Loucy (cell line): ENCODE data around the gene ESR1.

ENCODE experiments used
- H2AFZ ChIP-seq: fragments of 200-600 bp; sonication (generic); 2 replicates; pipeline ENCODE4 v1.6.0; 2016; ENCODE audit warnings: antibody characterized with exemption, mild to moderate bottlenecking, low read length, moderate library complexity
- H3F3A ChIP-seq: fragments of 200-600 bp; 2 replicates; pipeline ENCODE4 v1.6.0; 2016; ENCODE audit warnings: antibody characterized with exemption, low read depth, mild to moderate bottlenecking
- H3K27me3 ChIP-seq: fragments of 200-600 bp; sonication (generic); 2 replicates; pipeline ENCODE4 v1.6.1; 2014; ENCODE audit warnings: low read length, mild to moderate bottlenecking; ENCODE audit not compliant: insufficient read depth, poor library complexity, severe bottlenecking
- H3K36me3 ChIP-seq: fragments of 200-600 bp; sonication (generic); 2 replicates; pipeline ENCODE4 v1.6.1; 2016; ENCODE audit warnings: low read length; ENCODE audit not compliant: insufficient read depth
- H3K4me1 ChIP-seq: fragments of 200-600 bp; sonication (generic); 2 replicates; pipeline ENCODE4 v1.5.1; 2014; ENCODE audit warnings: low read length, mild to moderate bottlenecking; ENCODE audit not compliant: insufficient read depth, poor library complexity, severe bottlenecking
- H3K4me2 ChIP-seq: fragments of 200-600 bp; sonication (generic); 2 replicates; pipeline ENCODE4 v1.6.0; 2014; ENCODE audit warnings: antibody characterized with exemption, low read length, low read depth, mild to moderate bottlenecking; ENCODE audit not compliant: poor library complexity, severe bottlenecking
- H3K4me3 ChIP-seq: fragments of 200-600 bp; sonication (generic); 2 replicates; pipeline ENCODE4 v1.5.1; 2014; ENCODE audit warnings: low read length, mild to moderate bottlenecking, mixed read lengths; ENCODE audit not compliant: poor library complexity, severe bottlenecking
- H3K79me2 ChIP-seq: fragments of 200-600 bp; sonication (generic); 2 replicates; pipeline ENCODE4 v1.6.1; 2014; ENCODE audit warnings: low read length; ENCODE audit not compliant: insufficient read depth
- H3K9ac ChIP-seq: fragments of 200-600 bp; sonication (generic); 2 replicates; pipeline ENCODE4 v1.6.0; 2014; ENCODE audit warnings: mild to moderate bottlenecking, low read depth, low read length, moderate library complexity; ENCODE audit not compliant: poor library complexity, severe bottlenecking
- H3K9me2 ChIP-seq: fragments of 200-600 bp; sonication (generic); replicated peaks from 2 replicates; pipeline ENCODE4 v1.6.1; 2016; ENCODE audit warnings: low read depth, low read length, mixed read lengths
- H3K9me3 ChIP-seq: fragments of 200-600 bp; sonication (generic); 2 replicates; pipeline ENCODE4 v1.6.1; 2014; ENCODE audit warnings: mild to moderate bottlenecking, antibody characterized with exemption, low read length, low read depth; ENCODE audit not compliant: insufficient read depth
- H4K20me1 ChIP-seq: fragments of 200-600 bp; sonication (generic); 2 replicates; pipeline ENCODE4 v1.6.0; 2014; ENCODE audit warnings: antibody characterized with exemption, low read length, mild to moderate bottlenecking; ENCODE audit not compliant: insufficient read depth, poor library complexity, severe bottlenecking
- EZH2phosphoT487 ChIP-seq: fragments of 200-600 bp; IDR thresholded peaks from 2 replicates; pipeline ENCODE4 v1.6.1; 2018; ENCODE audit warnings: antibody characterized with exemption, mild to moderate bottlenecking, moderate library complexity, borderline replicate concordance
- TF ChIP-seq, protein P1 (sequence below): fragments of 200-600 bp; sonication (generic); conservative IDR thresholded peaks from 2 replicates; pipeline ENCODE4 v1.5.1; 2014; ENCODE audit warnings: mild to moderate bottlenecking, antibody characterized with exemption, low read length

The ESR1 gene

GRCh38 chr6:152110886-152111820 is 303.7 kb downstream of the ESR1 start:
- Histone ChIP-seq H3K4me3 (no peak overlapping the region), H3K4me2 (no peak overlapping the region), H3K9ac (no peak overlapping the region), H3K9me3 (no peaks in the 10 kb centered on the region), H3K36me3 (no peaks in the 10 kb centered on the region), H2AFZ (no peak overlapping the region), H4K20me1 (no peaks in the 10 kb centered on the region), H3K4me1 (no peaks in the 10 kb centered on the region), H3K79me2 (no peaks in the 10 kb centered on the region), H3K9me2 (no peaks in the 10 kb centered on the region), H3K27me3 (no peaks in the 10 kb centered on the region), H3F3A (no peaks in the 10 kb centered on the region)
- TF ChIP-seq EZH2phosphoT487 = no peak
- TF ChIP-seq, protein P1, sequence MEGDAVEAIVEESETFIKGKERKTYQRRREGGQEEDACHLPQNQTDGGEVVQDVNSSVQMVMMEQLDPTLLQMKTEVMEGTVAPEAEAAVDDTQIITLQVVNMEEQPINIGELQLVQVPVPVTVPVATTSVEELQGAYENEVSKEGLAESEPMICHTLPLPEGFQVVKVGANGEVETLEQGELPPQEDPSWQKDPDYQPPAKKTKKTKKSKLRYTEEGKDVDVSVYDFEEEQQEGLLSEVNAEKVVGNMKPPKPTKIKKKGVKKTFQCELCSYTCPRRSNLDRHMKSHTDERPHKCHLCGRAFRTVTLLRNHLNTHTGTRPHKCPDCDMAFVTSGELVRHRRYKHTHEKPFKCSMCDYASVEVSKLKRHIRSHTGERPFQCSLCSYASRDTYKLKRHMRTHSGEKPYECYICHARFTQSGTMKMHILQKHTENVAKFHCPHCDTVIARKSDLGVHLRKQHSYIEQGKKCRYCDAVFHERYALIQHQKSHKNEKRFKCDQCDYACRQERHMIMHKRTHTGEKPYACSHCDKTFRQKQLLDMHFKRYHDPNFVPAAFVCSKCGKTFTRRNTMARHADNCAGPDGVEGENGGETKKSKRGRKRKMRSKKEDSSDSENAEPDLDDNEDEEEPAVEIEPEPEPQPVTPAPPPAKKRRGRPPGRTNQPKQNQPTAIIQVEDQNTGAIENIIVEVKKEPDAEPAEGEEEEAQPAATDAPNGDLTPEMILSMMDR = no peak; the same call in 1 of the 2 replicates

DNA sequence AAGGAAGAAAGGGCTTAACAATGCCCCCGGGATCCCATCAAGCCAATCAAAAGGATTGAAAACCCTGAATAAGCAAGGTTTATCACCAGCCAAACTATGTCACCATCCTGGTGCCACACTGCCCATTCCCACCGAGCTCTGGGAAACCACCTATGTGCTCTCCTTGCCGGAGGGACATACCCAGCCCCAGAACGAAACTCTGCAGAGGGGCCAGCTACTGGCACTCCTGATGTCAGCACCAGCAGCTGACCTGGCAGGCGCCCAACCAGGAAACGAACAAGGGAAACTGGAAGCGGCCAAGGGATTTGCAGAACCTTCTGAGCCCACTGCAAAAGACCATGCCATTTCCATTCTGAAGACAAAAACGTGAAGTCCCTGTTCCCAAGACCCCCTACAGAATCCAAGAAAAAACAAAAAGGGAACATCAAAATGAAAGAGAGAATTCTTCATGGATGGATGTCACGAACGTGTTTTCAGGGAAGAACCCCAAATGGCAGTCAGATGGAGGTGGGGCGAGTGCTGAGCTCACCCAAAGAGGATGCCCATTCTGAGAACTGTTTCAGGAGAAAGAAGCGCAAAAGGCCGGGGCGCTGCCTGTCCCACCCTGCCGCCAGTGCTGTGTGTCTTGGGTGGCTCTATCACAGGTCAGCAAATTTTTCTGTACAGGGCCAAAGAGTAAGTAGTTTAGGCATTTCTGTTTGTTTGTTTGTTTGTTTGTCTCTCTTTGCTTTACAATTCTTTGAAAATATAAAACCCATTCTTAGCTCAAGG is 305.2 kb downstream of the ESR1 start:
- H3K27me3 ChIP-seq = no peaks in the 10 kb centered on the region
- H3F3A ChIP-seq = no peaks in the 10 kb centered on the region
- H3K9me2 ChIP-seq = no peaks in the 10 kb centered on the region
- no peaks in the 10 kb centered on the region for H3K79me2 ChIP-seq
- H3K9ac ChIP-seq = no peak overlapping the region
- H3K36me3 ChIP-seq = no peaks in the 10 kb centered on the region
- no peak overlapping the region for H3K4me3 ChIP-seq
- H4K20me1 ChIP-seq = no peaks in the 10 kb centered on the region
- H3K4me1 ChIP-seq = no peaks in the 10 kb centered on the region
- no peak overlapping the region for H2AFZ ChIP-seq
- H3K9me3 ChIP-seq = no peaks in the 10 kb centered on the region
- no peak overlapping the region for H3K4me2 ChIP-seq
- TF ChIP-seq, protein P1 = no peak
- TF ChIP-seq EZH2phosphoT487 = no peak

DNA sequence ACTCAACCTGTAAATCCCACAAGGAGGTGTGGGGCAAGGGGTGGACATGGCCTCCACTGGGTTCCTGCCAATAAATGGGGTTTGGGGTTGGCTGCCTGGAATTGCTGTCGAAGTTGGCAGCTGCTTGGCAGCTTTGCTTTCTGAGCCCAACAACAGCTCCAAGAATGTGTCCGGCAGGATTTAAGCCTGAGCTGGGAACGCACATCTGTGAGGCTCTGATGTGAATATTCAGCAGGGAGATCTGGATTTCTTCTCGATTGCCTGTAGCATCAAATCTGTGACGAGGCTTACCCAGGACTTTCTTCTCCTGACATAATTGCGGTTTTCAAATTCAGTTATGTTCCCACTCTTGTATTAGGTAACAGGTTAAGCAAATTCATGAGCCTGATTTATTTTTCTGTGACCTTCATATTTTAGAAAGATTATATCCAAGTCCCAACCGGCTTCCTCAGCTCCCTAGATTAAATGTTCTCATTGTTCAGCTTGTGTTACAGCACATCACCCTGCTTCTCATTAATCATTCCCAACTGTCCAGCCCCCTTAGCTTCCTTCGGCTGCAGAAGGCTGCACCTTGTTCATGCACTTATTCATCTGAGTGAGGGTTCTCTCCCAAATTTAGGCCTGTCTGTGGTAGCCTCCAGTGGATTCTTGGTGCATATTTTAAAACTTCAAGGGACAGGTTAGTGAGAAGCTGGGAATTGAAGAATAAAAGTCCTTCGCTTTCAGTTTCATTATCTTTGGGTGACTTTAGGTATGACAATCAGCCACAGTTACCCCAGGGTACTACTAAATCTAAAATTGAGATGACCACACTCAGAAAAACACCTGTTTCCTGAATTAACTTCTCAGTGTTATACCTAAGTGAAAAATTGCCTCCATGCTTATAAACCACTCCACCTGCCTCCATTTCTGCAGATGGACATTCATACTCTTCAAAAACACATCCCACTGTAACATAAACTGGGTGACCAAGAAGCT is 310.0 kb downstream of the ESR1 start:
- no peaks in the 10 kb centered on the region for H3F3A ChIP-seq
- H3K36me3 ChIP-seq = peaks cover 6% of the 10 kb centered on the region; the same call in 1 of the 2 replicates
- no peak for TF ChIP-seq EZH2phosphoT487
- TF ChIP-seq, protein P1 = no peak
- no peak overlapping the region for H3K9ac ChIP-seq
- H3K27me3 ChIP-seq = no peaks in the 10 kb centered on the region
- no peak overlapping the region for H2AFZ ChIP-seq
- no peaks in the 10 kb centered on the region for H3K4me1 ChIP-seq
- no peak overlapping the region for H3K4me3 ChIP-seq
- H4K20me1 ChIP-seq = no peaks in the 10 kb centered on the region
- H3K79me2 ChIP-seq = no peaks in the 10 kb centered on the region
- no peak overlapping the region for H3K4me2 ChIP-seq
- H3K9me2 ChIP-seq = no peaks in the 10 kb centered on the region
- H3K9me3 ChIP-seq = no peaks in the 10 kb centered on the region
